ENCODE measurements around the gene KIF23. TPM values are rescaled to one million over a fixed set of nuclear protein-coding genes. Genes with fewer than 3 reads are reported as not detected.

Gene KIF23
- total RNA-seq (2021) (59.6 to 87.8 TPM (median 62.0 TPM) in 3 replicates), Bru-seq, nascent RNA (percentile 90 among the genes with signal in this experiment)
- long read RNA-seq, experiment 1, transcript KIF23-202 (22 exons, 3,351 nt), result minor isoform, 114 of 373 reads
- long read RNA-seq, experiment 1, transcript KIF23-201 (23 exons, 3,723 nt), result major isoform, 118 of 373 reads
- long read RNA-seq, experiment 1, partial matches to known transcripts, result 35 of 373 reads
- long read RNA-seq, experiment 1, other reads (novel, unspliced or antisense), result 106 of 373 reads
- long read RNA-seq, experiment 2, transcript KIF23-202 (22 exons, 3,351 nt), result major isoform, 8 of 69 reads
- long read RNA-seq, experiment 2, transcript KIF23-201 (23 exons, 3,723 nt), result major isoform, 8 of 69 reads
- long read RNA-seq, experiment 2, partial matches to known transcripts, result 15 of 69 reads
- long read RNA-seq, experiment 2, other reads (novel, unspliced or antisense), result 33 of 69 reads
- long read RNA-seq, experiment 3, transcript KIF23-202 (22 exons, 3,351 nt), result major isoform, 9 of 28 reads
- long read RNA-seq, experiment 3, partial matches to known transcripts, result 11 of 28 reads
- long read RNA-seq, experiment 3, other reads (novel, unspliced or antisense), result 4 of 28 reads

- ChIA-PET POLR2A (interaction anchor here (0.9 to 1.3 kb wide), 3 partner anchors 39 to 355 kb away, joined by 3 to 8 read pairs (median 3); no protein-coding TSS in a partner anchor), CTCF (interaction anchor here (0.6 to 2.8 kb wide), 11 partner anchors 20 to 383 kb away, joined by 3 to 21 read pairs (median 4); no protein-coding TSS in a partner anchor)
- ATAC-seq (peak; percentile 94), DNase-seq (ENCODE audit: low spot score) (peak; percentile 93)
- Mint-ChIP-seq H3K36me3 (peaks cover 17% of the 10 kb centered on the region), H3K27me3 (ENCODE audit: low read depth) (no peaks in the 10 kb centered on the region; the same call in 1 of the 2 replicates), H3K27ac (peak within 1 kb of the TSS; percentile 80), H3K4me3 (peak within 1 kb of the TSS; percentile 91), H3K4me1 (peaks cover 17% of the 10 kb centered on the region), H3K9me3 (no peaks in the 10 kb centered on the region)
- TF ChIP-seq TCF7 (CRISPR knock-in tag; IDR thresholded peaks at IDR 0.05; ENCODE audit: low read depth) (peak; percentile 65; the same call in 1 of the 2 replicates), JUN (CRISPR knock-in tag; IDR thresholded peaks at IDR 0.05) (no peak), GRHL2 (CRISPR knock-in tag; IDR thresholded peaks at IDR 0.05; ENCODE audit: insufficient replicate concordance, severe bottlenecking) (no peak), ZBTB43 (CRISPR knock-in tag; IDR thresholded peaks at IDR 0.05) (peak; percentile 88; the same call in 1 of the 2 replicates), PRDM15 (CRISPR knock-in tag; IDR thresholded peaks at IDR 0.05) (no peak), USF1 (CRISPR knock-in tag; IDR thresholded peaks at IDR 0.05) (peak; percentile 68; the same call in 1 of the 2 replicates), ATF6 (CRISPR knock-in tag; IDR thresholded peaks at IDR 0.05) (no peak), CDX4 (CRISPR knock-in tag; IDR thresholded peaks at IDR 0.05; ENCODE audit: borderline replicate concordance) (no peak), ZNF138 (CRISPR knock-in tag; conservative IDR thresholded peaks at IDR 0.05) (peak; percentile 94), NR2C2 (CRISPR knock-in tag; IDR thresholded peaks at IDR 0.05) (0 out of 2 replicates have a peak, but pooled peaks have one; percentile 34), NFE2L1 (CRISPR knock-in tag; IDR thresholded peaks at IDR 0.05) (peak; percentile 93; the same call in 1 of the 2 replicates), ELF4 (CRISPR knock-in tag; IDR thresholded peaks at IDR 0.05; ENCODE audit: low read depth) (peak; percentile 88; the same call in 1 of the 2 replicates), KAT7 (CRISPR knock-in tag; IDR thresholded peaks at IDR 0.05; ENCODE audit: borderline replicate concordance) (0 out of 2 replicates have a peak, but pooled peaks have one; percentile 50), ZSCAN18 (CRISPR knock-in tag; IDR thresholded peaks at IDR 0.05) (no peak), FOXP1 (CRISPR knock-in tag; IDR thresholded peaks at IDR 0.05; ENCODE audit: borderline replicate concordance) (peak; percentile 99), ATF3 (CRISPR knock-in tag; conservative IDR thresholded peaks at IDR 0.05) (no peak), ZNF281 (CRISPR knock-in tag; IDR thresholded peaks at IDR 0.05) (peak; percentile 86), ZNF219 (CRISPR knock-in tag; IDR thresholded peaks at IDR 0.05; ENCODE audit: borderline replicate concordance) (no peak)
Measured at GRCh38 chr15:69413822-69414700, at the start of gene KIF23. Gene KIF23, plus strand, starts transcription at chr15:69414349. Its CDS starts 117 bp downstream, at chr15:69414466.
